ENCODE measurements around the gene WDFY2. TPM values are rescaled to one million over a fixed set of nuclear protein-coding genes. Genes with fewer than 3 reads are reported as not detected.
"Not testable (repeated sequence)": the region's sequence is repeated elsewhere in the genome, so short reads cannot be mapped to it uniquely, and the experiment has no call there.

The WDFY2 gene
- total and polyA plus RNA-seq, 12 donors: 13.2 to 38.6 (median 26.0) TPM

GRCh38 chr13:51638216-51638871 is 54.1 kb downstream of the WDFY2 start:
- peaks cover 25 to 76% of the 10 kb centered on the region in 2 donors for H3K4me1 ChIP-seq (replicated peaks in 1 of 2)
- intact Hi-C loops (cut with DNase I): no loop called here
- no peak for DNase-seq
- TF ChIP-seq CTCF (IDR thresholded peaks at IDR 0.05) (no peak), POLR2A (IDR thresholded peaks at IDR 0.05) (no peak)
- no peaks in the 10 kb centered on the region for H3K36me3 ChIP-seq (replicated peaks in 1 of 2)
- 54 to 67% (median 62%) methylated on average over 7 of the region's 7 CpGs for WGBS, 4 donors
- peak overlapping the region in 2 of 5 donors; percentile 1 to 61 for H3K27ac ChIP-seq
- H3K4me3 ChIP-seq: no peak overlapping the region
- no peaks in the 10 kb centered on the region for H3K9me3 ChIP-seq (replicated peaks in 1 of 3)
- no peaks in the 10 kb centered on the region for H3K27me3 ChIP-seq

GRCh38 chr13:51639171-51639570 is 54.9 kb downstream of the WDFY2 start:
- WGBS, 4 donors: 19 to 31% (median 24%) methylated on average over 1 of the region's 1 CpG
- peaks cover 34 to 77% of the 10 kb centered on the region in 2 donors for H3K4me1 ChIP-seq (replicated peaks in 1 of 2)
- no peak for DNase-seq
- no peak overlapping the region for H3K4me3 ChIP-seq
- peak overlapping the region in 1 of 5 donors; percentile 20 for H3K27ac ChIP-seq
- TF ChIP-seq POLR2A (IDR thresholded peaks at IDR 0.05): no peak
- no peak for TF ChIP-seq CTCF (IDR thresholded peaks at IDR 0.05)
- intact Hi-C loops (cut with DNase I): no loop called here
- H3K27me3 ChIP-seq: no peaks in the 10 kb centered on the region
- no peaks in the 10 kb centered on the region for H3K36me3 ChIP-seq (replicated peaks in 1 of 2)
- no peaks in the 10 kb centered on the region for H3K9me3 ChIP-seq (replicated peaks in 1 of 3)

GRCh38 chr13:51640696-51641095 is 56.4 kb downstream of the WDFY2 start:
- H3K4me1 ChIP-seq (replicated peaks in 1 of 2): peaks cover 48 to 79% of the 10 kb centered on the region in 2 donors
- H3K27me3 ChIP-seq; intact Hi-C loops (cut with DNase I); H3K27ac ChIP-seq; H3K36me3 ChIP-seq (replicated peaks in 1 of 2); H3K9me3 ChIP-seq (replicated peaks in 1 of 3); H3K4me3 ChIP-seq; DNase-seq: not testable (repeated sequence)
- 89 to 97% (median 93%) methylated on average over 5 of the region's 5 CpGs for WGBS, 4 donors

- no peaks in the 10 kb centered on the region for H3K9me3 ChIP-seq (replicated peaks in 1 of 3)
- no peak for DNase-seq
- H3K27ac ChIP-seq: peak overlapping the region in 1 of 5 donors; percentile 18
- TF ChIP-seq POLR2A (IDR thresholded peaks at IDR 0.05) (no peak), CTCF (IDR thresholded peaks at IDR 0.05) (no peak)
- no peak overlapping the region for H3K4me3 ChIP-seq
- 70 to 77% (median 73%) methylated on average over 3 of the region's 3 CpGs for WGBS, 4 donors
- no peaks in the 10 kb centered on the region for H3K36me3 ChIP-seq (replicated peaks in 1 of 2)
- no peaks in the 10 kb centered on the region for H3K27me3 ChIP-seq
- peaks cover 29 to 60% of the 10 kb centered on the region in 2 donors for H3K4me1 ChIP-seq (replicated peaks in 1 of 2)
- intact Hi-C loops (cut with DNase I): no loop called here
Measured at GRCh38 chr13:51643105-51643881, 59.0 kb downstream of the WDFY2 start.
